Keratinocyte (primary cell): Measurements from ENCODE around the gene RABGGTA. TPM values are rescaled to one million over a fixed set of nuclear protein-coding genes. Genes with fewer than 3 reads are reported as not detected.

Experiments
- DNase-seq: peaks from one replicate; pipeline ENCODE4 v3.0.0-alpha.2; 2011; ENCODE audit warnings: low read depth, missing footprints, low spot score
- FAIRE-seq: peaks from 2 replicates; lab custom pipeline; 2011; peaks lifted over from hg19 to GRCh38; lab: Jason Lieb, UNC
- H2AFZ ChIP-seq: 2 replicates; pipeline ENCODE4 v1.6.0; 2012; ENCODE audit warnings: low read length, control low read depth, inconsistent platforms; ENCODE audit not compliant: control insufficient read depth
- H3K27ac ChIP-seq: 2 replicates; pipeline ENCODE4 v1.5.1; 2011; ENCODE audit warnings: low read length; ENCODE audit not compliant: control insufficient read depth, insufficient read depth
- H3K27me3 ChIP-seq: 3 replicates; pipeline ENCODE4 v1.6.0; 2011; ENCODE audit warnings: low read length; ENCODE audit not compliant: control insufficient read depth, insufficient read depth; ENCODE audit errors: extremely low read depth
- H3K36me3 ChIP-seq, 2 experiments: 2 replicates in 1 of 2; 3 replicates in 1 of 2; pipeline ENCODE4 v1.5.1; 2011; ENCODE audit warnings: low read length in 2 of 2, mild to moderate bottlenecking in 1 of 2; ENCODE audit not compliant: control insufficient read depth in 2 of 2, insufficient read depth in 2 of 2; ENCODE audit errors: extremely low read depth in 1 of 2
- H3K4me1 ChIP-seq: 3 replicates; pipeline ENCODE4 v1.5.1; 2011; ENCODE audit warnings: low read length; ENCODE audit not compliant: control insufficient read depth, insufficient read depth; ENCODE audit errors: extremely low read depth
- H3K4me2 ChIP-seq: 3 replicates; pipeline ENCODE4 v1.6.0; 2011; ENCODE audit warnings: low read depth, low read length; ENCODE audit not compliant: control insufficient read depth, insufficient read depth; ENCODE audit errors: extremely low read depth
- H3K4me3 ChIP-seq, 3 experiments: fragments of 200-600 bp in 1 of 3; sonication (generic) in 1 of 3; 2 replicates in 2 of 3; 3 replicates in 1 of 3; pipeline ENCODE4 v1.5.1; 2011 to 2016; ENCODE audit warnings: low read length in 3 of 3, mild to moderate bottlenecking in 3 of 3, control low read depth in 2 of 3, inconsistent platforms in 1 of 3, low read depth in 1 of 3, mixed read lengths in 1 of 3, mixed run types in 1 of 3, moderate library complexity in 1 of 3; ENCODE audit not compliant: control insufficient read depth in 2 of 3, insufficient read depth in 2 of 3; ENCODE audit errors: extremely low read depth in 1 of 3
- H3K79me2 ChIP-seq: 2 replicates; pipeline ENCODE4 v1.6.0; 2012; ENCODE audit warnings: low read length; ENCODE audit not compliant: control insufficient read depth, insufficient read depth
- H3K9ac ChIP-seq: 3 replicates; pipeline ENCODE4 v1.6.0; 2011; ENCODE audit warnings: low read length; ENCODE audit not compliant: control insufficient read depth, insufficient read depth; ENCODE audit errors: extremely low read depth
- H3K9me1 ChIP-seq: 3 replicates; pipeline ENCODE4 v1.6.0; 2011; ENCODE audit warnings: low read length; ENCODE audit not compliant: control insufficient read depth, insufficient read depth; ENCODE audit errors: extremely low read depth
- H3K9me3 ChIP-seq: 2 replicates; pipeline ENCODE4 v1.5.1; 2012; ENCODE audit warnings: low read depth, low read length; ENCODE audit not compliant: control insufficient read depth
- H4K20me1 ChIP-seq: 3 replicates; pipeline ENCODE4 v1.6.0; 2011; ENCODE audit warnings: low read length; ENCODE audit not compliant: control insufficient read depth, insufficient read depth; ENCODE audit errors: extremely low read depth
- EZH2 ChIP-seq: IDR thresholded peaks from one replicate; pipeline ENCODE4 v1.6.1; 2012; ENCODE audit warnings: inconsistent platforms, mild to moderate bottlenecking, low read length, moderate library complexity
- dilution Hi-C: fragments of 300-500 bp; cut with MboI; formaldehyde crosslinking; loops from one replicate; pipeline ENCODE4 v1.7.0; 2020; ENCODE audit warnings: low sequenced_read_pairs; ENCODE audit not compliant: extremely low pct_ligation_motif_present
- polyA plus RNA-seq, 5 experiments: library from polyadenylated mRNA; depleted of rRNA in 3 of 5; stranded (reverse) in 3 of 5; stranded (forward) in 1 of 5; unstranded in 1 of 5; fragments of >200 nt; gene quantifications; 1 replicate in 1 of 5; 2 replicates in 3 of 5; 3 replicates in 1 of 5; pipeline versions ENCODE4 v1.2.1 to v1.2.3, GENCODE V29; 2011 to 2012; ENCODE audit warnings: missing spikeins in 2 of 5, low read depth in 1 of 5, low replicate concordance in 1 of 5
- TF ChIP-seq, protein P1 (sequence below), 3 experiments: IDR thresholded peaks in 1 of 3; conservative IDR thresholded peaks in 1 of 3; optimal IDR thresholded peaks in 1 of 3; 2 replicates in 2 of 3; 3 replicates in 1 of 3; pipeline versions ENCODE3 to v1.5.1; 2011; ENCODE audit warnings: low read length in 3 of 3, mild to moderate bottlenecking in 3 of 3, moderate library complexity in 2 of 3, control low read depth in 1 of 3, inconsistent platforms in 1 of 3; ENCODE audit not compliant: insufficient read depth in 2 of 3; ENCODE audit errors: extremely low read depth in 1 of 3

The RABGGTA gene
- polyA plus RNA-seq, 1 donor (not counting 4 experiments of a cell fraction or from before 2014, with no cell fraction given), result 29.0 TPM

DNA sequence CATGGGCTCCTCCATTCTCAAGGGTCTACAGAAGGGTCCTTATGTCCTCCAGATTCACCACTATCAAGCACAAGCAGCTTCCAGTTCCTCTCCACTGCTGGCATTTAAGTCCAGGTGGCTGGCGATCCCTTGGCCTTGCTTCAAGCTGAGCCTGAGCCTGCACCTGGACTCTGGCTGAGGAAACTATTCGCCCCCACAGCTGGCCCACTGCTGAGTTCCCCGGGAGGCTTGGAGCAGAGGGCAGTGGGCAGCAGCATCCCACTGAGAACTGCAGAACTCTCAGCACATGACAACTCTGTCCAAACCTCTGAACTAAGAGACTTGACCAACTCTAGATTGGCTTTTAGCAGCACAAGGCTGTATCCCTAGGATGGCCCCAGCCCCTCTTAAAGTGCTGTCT lies 11.3 kb upstream of the RABGGTA start:
- no peak for FAIRE-seq
- Histone ChIP-seq H3K27me3 (no peaks in the 10 kb centered on the region), H3K79me2 (no peaks in the 10 kb centered on the region), H4K20me1 (no peaks in the 10 kb centered on the region), H3K9me1 (no peaks in the 10 kb centered on the region), H3K27ac (no peak overlapping the region), H3K4me1 (peaks cover 25% of the 10 kb centered on the region), H3K9me3 (no peaks in the 10 kb centered on the region), H3K4me3 (no peak overlapping the region), H3K36me3 (no peaks in the 10 kb centered on the region), H3K9ac (no peak overlapping the region), H2AFZ (no peak overlapping the region), H3K4me2 (no peak overlapping the region)
- TF ChIP-seq, protein P1, sequence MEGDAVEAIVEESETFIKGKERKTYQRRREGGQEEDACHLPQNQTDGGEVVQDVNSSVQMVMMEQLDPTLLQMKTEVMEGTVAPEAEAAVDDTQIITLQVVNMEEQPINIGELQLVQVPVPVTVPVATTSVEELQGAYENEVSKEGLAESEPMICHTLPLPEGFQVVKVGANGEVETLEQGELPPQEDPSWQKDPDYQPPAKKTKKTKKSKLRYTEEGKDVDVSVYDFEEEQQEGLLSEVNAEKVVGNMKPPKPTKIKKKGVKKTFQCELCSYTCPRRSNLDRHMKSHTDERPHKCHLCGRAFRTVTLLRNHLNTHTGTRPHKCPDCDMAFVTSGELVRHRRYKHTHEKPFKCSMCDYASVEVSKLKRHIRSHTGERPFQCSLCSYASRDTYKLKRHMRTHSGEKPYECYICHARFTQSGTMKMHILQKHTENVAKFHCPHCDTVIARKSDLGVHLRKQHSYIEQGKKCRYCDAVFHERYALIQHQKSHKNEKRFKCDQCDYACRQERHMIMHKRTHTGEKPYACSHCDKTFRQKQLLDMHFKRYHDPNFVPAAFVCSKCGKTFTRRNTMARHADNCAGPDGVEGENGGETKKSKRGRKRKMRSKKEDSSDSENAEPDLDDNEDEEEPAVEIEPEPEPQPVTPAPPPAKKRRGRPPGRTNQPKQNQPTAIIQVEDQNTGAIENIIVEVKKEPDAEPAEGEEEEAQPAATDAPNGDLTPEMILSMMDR (optimal IDR thresholded peaks at IDR 0.05 in 1 of 3, IDR thresholded peaks at IDR 0.05 in 1 of 3, conservative IDR thresholded peaks at IDR 0.05 in 1 of 3; ENCODE audit: extremely low read depth in 1 of 3, insufficient read depth in 2 of 3, low read length in 3 of 3), result no peak
- no peak for TF ChIP-seq EZH2
- no peak for DNase-seq
- dilution Hi-C loops, result no loop called here

DNA sequence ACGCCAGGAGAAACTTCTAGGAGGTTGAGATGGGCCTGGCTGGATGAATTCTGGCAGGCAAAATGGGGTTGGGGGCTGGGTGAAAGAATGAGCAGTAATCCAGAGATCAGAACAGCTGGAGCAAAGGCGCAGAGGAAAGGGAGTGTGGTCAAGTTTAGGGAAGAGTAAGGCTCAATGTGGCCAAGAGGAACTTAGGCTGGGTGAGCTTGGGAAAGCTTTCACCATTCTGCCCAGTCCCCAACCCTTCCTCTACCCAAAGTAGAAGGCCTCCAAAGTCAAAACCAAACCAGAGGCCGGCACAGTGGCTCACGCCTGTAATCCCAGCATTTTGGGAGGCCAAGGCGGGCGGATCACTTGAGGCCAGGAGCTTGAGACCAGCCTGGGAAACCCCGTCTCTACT lies 10.2 kb upstream of the RABGGTA start:
- no peak overlapping the region for H3K9ac ChIP-seq
- dilution Hi-C loops, result no loop called here
- FAIRE-seq, result no peak
- H3K79me2 ChIP-seq, result no peaks in the 10 kb centered on the region
- H3K9me3 ChIP-seq, result no peaks in the 10 kb centered on the region
- H3K4me2 ChIP-seq, result no peak overlapping the region
- H3K27ac ChIP-seq, result no peak overlapping the region
- TF ChIP-seq EZH2, result no peak
- TF ChIP-seq, protein P1 (optimal IDR thresholded peaks at IDR 0.05 in 1 of 3, IDR thresholded peaks at IDR 0.05 in 1 of 3, conservative IDR thresholded peaks at IDR 0.05 in 1 of 3; ENCODE audit: extremely low read depth in 1 of 3, insufficient read depth in 2 of 3, low read length in 3 of 3), result no peak
- H3K9me1 ChIP-seq, result no peaks in the 10 kb centered on the region
- no peak overlapping the region for H2AFZ ChIP-seq
- peaks cover 25% of the 10 kb centered on the region for H3K4me1 ChIP-seq
- no peaks in the 10 kb centered on the region for H3K27me3 ChIP-seq
- no peaks in the 10 kb centered on the region for H4K20me1 ChIP-seq
- H3K4me3 ChIP-seq, result no peak overlapping the region
- no peaks in the 10 kb centered on the region for H3K36me3 ChIP-seq
- no peak for DNase-seq
